Stimulated activated CD4-positive, alpha-beta T cell treated with anti-CD3 and anti-CD28 coated beads, Interleukin-2, amount 100 ng/mL, for 48 hours (primary cell): ENCODE data around the gene CREM.
A peak's percentile ranks its signal among the peaks of the same experiment; 100 is the strongest.
"Not testable (repeated sequence)": the region's sequence is repeated elsewhere in the genome, so short reads cannot be mapped to it uniquely, and the experiment has no call there.

Source experiments
- DNase-seq, 2 donors: peaks; one replicate each; pipeline ENCODE4 v3.0.0-alpha.2; 2020

Gene CREM

GRCh38 chr10:35195361-35196306 lies 69.0 kb downstream of the CREM start:
- peak; percentile 56 to 58 for DNase-seq

GRCh38 chr10:35200487-35200886 lies 73.8 kb downstream of the CREM start:
- DNase-seq: no peak

GRCh38 chr10:35201234-35201633 lies 74.6 kb downstream of the CREM start:
- no peak for DNase-seq

GRCh38 chr10:35202050-35202449 lies 75.4 kb downstream of the CREM start:
- DNase-seq: no peak

- DNase-seq: no peak
These were observed 77.1 kb downstream of the CREM start for GRCh38 chr10:35203745-35204144.

GRCh38 chr10:35204650-35205319 lies 78.1 kb downstream of the CREM start:
- DNase-seq: no peak

- no peak for DNase-seq
These were observed 79.6 kb downstream of the CREM start for GRCh38 chr10:35206274-35206673.

- peak in 1 of 2 donors; percentile 33 for DNase-seq
These were observed 81.9 kb downstream of the CREM start for GRCh38 chr10:35208536-35208935.

GRCh38 chr10:35208949-35209613 lies 82.4 kb downstream of the CREM start:
- no peak for DNase-seq

- no peak for DNase-seq
These were observed 84.3 kb downstream of the CREM start for GRCh38 chr10:35210961-35211360.

- no peak for DNase-seq
These were observed 84.7 kb downstream of the CREM start for GRCh38 chr10:35211390-35211789.

- DNase-seq: no peak
These were observed 86.2 kb downstream of the CREM start for GRCh38 chr10:35212856-35213255.

- DNase-seq: no peak
These were observed 87.1 kb downstream of the CREM start for GRCh38 chr10:35213699-35214098.

- DNase-seq: no peak
These were observed 88.0 kb downstream of the CREM start for GRCh38 chr10:35214607-35215020.

- no peak for DNase-seq
These were observed 88.5 kb downstream of the CREM start for GRCh38 chr10:35215107-35215506.

- no peak for DNase-seq
These were observed 89.8 kb downstream of the CREM start for GRCh38 chr10:35216303-35216905.

GRCh38 chr10:35216956-35217355 lies 90.3 kb downstream of the CREM start:
- not testable (repeated sequence) for DNase-seq

GRCh38 chr10:35217455-35217854 lies 90.8 kb downstream of the CREM start:
- DNase-seq: no peak

GRCh38 chr10:35218339-35218955 lies 91.8 kb downstream of the CREM start:
- DNase-seq: peak; percentile 89

GRCh38 chr10:35219292-35219691 lies 92.6 kb downstream of the CREM start:
- DNase-seq: peak in 1 of 2 donors; percentile 22

- no peak for DNase-seq
These were observed 93.5 kb downstream of the CREM start for GRCh38 chr10:35219891-35220890.
